ENCODE results near the gene CPA2.
"Not testable (repeated sequence)": the region's sequence is repeated elsewhere in the genome, so short reads cannot be mapped to it uniquely, and the experiment has no call there.

CPA2 gene

DNA sequence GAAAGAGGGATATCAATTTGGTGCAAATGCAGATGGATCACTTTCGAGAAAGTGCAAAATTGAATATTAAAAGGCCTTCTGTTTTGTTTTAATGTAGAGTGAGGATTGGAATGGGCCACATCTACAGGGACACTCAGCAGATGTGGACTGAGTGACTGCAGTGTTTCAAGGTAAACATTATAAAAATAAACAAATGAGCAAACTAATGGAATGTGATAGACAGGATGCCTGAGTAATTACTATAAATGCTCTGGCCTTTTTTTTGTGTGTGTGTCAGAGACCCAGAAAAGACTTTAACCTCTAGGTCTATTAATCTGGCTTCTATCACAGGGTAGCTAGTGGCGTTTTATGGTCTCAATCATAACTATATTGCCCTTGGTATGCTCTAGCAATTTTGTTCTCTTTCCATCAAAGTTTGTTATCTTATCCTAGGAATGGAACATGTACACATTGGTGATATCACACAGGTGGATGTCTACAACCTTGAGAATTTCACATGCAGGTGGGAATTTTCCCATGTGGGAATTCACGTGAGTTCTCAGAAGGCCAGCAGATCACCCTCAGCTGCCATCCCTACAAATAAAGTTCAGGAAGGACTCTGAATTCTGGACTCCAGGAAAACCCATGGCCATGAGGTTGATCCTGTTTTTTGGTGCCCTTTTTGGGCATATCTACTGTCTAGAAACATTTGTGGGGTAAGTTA lies at the start of gene CPA2:
Gene CPA2 (plus strand): TSS at position 606 of the 703 bp plus-strand sequence. CDS start 19 bp downstream, at position 625.
- DNase-seq (ENCODE audit: low read depth), result no peak

- no peak for DNase-seq (ENCODE audit: low read depth)
Observed at GRCh38 chr7:130218806-130219620, 47.6 kb upstream of the CPA2 start.

- no peak for DNase-seq (ENCODE audit: low read depth)
Observed at GRCh38 chr7:130219871-130220270, 46.8 kb upstream of the CPA2 start.

DNA sequence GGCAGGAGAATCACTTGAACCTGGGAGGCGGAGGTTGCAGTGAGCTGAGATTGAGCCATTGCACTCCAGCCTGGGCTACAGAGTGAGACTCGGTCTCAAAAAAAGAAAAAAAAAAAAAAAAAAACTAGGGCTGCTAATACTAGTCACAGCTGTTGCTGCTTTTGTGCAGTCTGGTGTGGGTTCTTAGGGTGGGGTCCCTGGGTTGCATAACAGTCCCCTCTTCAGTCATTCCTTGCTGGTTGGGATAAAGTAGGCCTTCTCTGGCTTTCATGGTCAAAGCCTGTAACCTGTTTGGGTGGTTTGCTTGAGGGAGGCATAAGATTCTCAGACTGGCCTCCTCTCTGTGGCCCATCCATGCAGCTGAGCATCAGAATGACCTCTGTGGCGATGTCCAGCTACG lies 44.9 kb upstream of the CPA2 start:
- no peak for DNase-seq (ENCODE audit: low read depth)

GRCh38 chr7:130223646-130224045 lies 43.0 kb upstream of the CPA2 start:
- no peak for DNase-seq (ENCODE audit: low read depth)

DNA sequence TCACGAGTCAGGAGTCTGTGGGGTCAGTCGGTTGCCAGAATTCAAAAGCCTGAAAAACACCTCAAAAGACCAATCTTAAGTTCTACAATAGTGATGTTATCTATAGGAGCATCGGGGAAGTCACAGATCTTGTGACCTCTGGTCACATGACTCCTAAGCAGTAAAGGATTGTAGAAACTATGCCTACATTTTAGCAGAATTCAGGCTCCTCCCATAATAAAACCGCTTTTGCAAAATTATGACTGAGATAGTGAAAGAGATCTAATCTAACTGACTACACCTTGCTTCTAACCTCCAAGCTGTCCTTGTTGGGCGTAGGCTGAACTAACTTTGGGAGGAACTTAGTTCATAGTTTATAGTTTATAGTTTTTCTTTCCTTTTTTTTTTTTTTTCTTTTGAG lies 42.5 kb upstream of the CPA2 start:
- DNase-seq (ENCODE audit: low read depth), result no peak

DNA sequence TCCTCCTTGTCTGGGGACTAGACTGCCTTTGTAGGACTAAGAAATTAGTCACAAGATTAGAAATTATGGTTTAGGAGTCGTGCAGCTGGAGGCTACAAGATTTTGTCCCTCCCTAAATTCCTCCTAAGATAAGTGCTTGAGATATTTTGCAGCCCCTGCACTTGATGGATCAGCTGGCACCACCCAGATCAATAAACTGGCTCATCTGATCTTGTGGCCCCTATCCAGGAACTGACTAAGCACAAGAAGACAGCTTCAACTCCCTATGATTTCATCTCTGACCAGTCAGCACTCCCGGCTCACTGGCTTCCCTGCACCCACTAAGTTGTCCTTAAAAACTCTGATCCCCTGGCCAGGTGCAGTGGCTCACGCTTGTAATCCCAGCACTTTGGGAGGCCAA lies 41.7 kb upstream of the CPA2 start:
- DNase-seq (ENCODE audit: low read depth), result peak; percentile 44

- DNase-seq (ENCODE audit: low read depth), result no peak
Observed at GRCh38 chr7:130226333-130226732, 40.3 kb upstream of the CPA2 start.

GRCh38 chr7:130227883-130228575 lies 38.6 kb upstream of the CPA2 start:
- no peak for DNase-seq (ENCODE audit: low read depth)

DNA sequence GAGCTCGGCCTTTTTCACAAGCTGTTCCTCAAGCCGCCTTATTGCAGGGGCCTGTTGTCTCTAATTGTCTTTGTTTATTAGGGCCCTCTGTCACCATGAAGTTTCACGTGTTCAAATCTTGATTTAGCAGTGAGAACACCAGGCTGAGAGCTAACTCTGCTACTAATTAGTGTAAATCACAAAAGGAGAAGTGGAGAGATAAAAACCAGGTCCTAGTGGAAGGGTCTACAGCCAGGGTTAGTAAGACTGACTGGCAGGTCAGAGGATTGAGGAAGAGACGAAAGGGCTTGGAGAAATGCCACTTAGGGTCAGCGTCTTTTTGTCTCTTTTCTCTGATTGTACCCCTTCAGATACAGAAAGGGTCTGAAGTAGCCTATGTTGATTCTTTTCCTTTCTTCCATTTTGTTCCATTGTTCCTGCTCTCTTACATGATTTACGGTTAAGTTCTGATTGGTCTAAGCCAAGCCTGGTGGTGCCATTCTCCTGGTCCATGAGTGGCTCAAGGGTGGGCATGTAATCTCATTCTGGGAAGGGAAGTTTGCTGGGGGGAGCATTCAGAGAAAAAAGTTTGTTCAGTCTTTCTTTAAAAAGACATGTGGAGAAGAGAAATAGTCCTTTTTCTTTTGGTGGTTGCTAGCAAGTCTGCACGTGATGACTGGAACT lies 37.7 kb upstream of the CPA2 start:
- no peak for DNase-seq (ENCODE audit: low read depth)

DNA sequence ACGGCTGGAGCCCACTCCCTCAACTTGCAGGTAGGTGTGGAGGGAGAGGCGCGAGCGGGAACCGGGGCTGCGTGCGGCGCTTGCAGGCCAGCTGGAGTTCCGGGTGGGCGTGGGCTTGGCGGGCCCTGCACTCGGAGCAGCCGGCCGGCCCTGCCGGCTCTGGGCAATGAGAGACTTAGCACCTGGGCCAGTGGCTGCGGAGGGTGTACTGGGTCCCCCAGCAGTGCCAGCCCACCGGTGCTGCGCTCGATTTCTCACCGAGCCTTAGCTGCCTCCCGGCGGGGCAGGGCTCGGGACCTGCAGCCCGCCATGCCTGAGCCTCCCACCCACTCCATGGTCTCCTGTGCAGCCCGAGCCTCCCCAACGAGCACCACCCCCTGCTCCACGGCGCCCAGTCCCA lies 36.7 kb upstream of the CPA2 start:
- not testable (repeated sequence) for DNase-seq (ENCODE audit: low read depth)

DNA sequence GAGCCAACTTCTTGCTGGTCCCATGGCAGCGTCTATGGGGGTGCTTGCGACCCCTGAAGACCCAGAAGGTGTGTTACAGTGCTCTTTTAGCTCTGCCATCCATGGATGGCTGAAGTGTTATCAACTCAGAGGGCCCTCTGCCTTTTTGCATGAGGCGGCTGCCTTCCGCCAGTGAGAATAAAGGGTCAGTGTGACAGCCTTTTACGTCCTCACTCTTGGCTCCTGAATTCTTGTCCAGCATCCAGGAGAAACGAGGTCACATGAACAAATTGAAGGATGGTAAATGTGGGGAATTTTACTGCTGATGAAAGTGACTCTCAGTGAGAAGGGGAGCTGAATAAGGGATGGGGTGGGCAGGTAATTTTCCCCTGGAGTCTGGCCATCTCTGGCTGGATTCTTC lies 34.9 kb upstream of the CPA2 start:
- DNase-seq (ENCODE audit: low read depth), result no peak

GRCh38 chr7:130232209-130232608 lies 34.5 kb upstream of the CPA2 start:
- no peak for DNase-seq (ENCODE audit: low read depth)

GRCh38 chr7:130234078-130234477 lies 32.6 kb upstream of the CPA2 start:
- no peak for DNase-seq (ENCODE audit: low read depth)

- DNase-seq (ENCODE audit: low read depth), result not testable (repeated sequence)
Observed at GRCh38 chr7:130236361-130236760, 30.3 kb upstream of the CPA2 start.

DNA sequence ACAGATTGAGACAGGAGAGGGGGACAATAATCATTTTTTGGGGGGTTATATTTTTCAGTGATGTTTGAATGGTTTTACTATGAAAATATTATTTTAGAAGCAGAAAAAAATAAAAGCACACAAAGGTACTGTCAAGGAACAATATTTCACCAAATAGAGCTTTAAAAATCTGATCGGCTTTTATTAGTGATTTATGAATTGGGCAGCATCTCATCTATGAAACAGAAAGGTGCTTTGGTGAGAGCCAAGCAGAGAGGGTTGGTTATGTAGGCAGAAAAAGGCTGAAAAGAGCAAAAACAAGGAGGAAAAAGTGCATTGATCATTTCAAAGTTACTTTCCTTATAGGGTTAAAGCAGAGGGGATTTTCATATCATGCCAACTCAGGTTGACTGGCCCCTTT lies 26.4 kb upstream of the CPA2 start:
- DNase-seq (ENCODE audit: low read depth), result no peak

- peak; percentile 30 for DNase-seq (ENCODE audit: low read depth)
Observed at GRCh38 chr7:130242198-130243014, 24.3 kb upstream of the CPA2 start.

GRCh38 chr7:130243486-130243885 lies 23.2 kb upstream of the CPA2 start:
- not testable (repeated sequence) for DNase-seq (ENCODE audit: low read depth)

DNA sequence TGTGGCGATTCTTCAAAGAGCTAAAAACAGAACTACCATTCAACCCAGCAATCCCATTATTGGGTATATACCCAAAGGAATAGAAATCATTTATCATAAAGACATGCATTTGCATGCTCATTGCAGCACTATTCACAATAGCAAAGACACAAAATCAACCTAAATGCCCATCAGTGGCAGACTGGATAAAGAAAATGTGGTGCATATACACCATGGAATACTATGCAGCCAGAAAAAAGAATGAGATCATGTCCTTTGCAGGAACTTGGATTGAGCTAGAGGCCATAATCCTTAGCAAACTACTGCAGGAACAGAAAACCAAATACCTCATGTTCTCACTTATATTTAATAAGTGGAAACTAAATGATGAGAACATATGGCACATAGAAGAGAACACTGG lies 20.2 kb upstream of the CPA2 start:
- DNase-seq (ENCODE audit: low read depth), result not testable (repeated sequence)

DNA sequence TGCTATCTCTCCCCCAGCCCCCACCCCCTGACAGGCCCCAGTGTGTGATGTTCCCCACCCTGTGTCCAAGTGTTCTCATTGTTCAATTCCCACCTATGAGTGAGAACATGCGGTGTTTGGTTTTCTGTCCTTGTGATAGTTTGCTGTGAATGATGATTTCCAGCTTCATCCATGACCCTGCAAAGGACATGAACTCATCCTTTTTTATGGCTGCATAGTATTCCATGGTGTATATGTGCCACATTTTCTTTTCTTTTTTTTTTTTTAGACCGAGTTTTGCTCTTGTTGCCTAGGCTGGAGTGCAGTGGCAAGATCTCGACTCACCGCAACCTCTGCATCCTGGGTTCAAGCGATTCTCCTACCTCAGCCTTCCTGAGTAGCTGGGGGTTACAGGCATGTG lies 17.8 kb upstream of the CPA2 start:
- not testable (repeated sequence) for DNase-seq (ENCODE audit: low read depth)

GRCh38 chr7:130249626-130250025 lies 17.0 kb upstream of the CPA2 start:
- not testable (repeated sequence) for DNase-seq (ENCODE audit: low read depth)
